Suprapubic skin (tissue), 4 donors: Measurements from ENCODE around the gene NCSTN.

Source experiments
- EP300 ChIP-seq: sonication (generic); formaldehyde crosslinking; IDR thresholded peaks from one replicate; pipeline ENCODE4 v1.6.1; 2017; ENCODE audit warnings: antibody characterized with exemption
- POLR2A ChIP-seq, 2 donors: fragments of 450-650 bp; IDR thresholded peaks; one replicate each; pipeline ENCODE4 v1.6.1; 2017; ENCODE audit warnings: antibody characterized with exemption in 2 of 2, mild to moderate bottlenecking in 2 of 2, moderate library complexity in 2 of 2
- POLR2AphosphoS5 ChIP-seq, 3 donors: sonication (generic); formaldehyde crosslinking; IDR thresholded peaks; one replicate each; pipeline ENCODE4 v1.6.1; 2017; ENCODE audit warnings: antibody characterized with exemption in 3 of 3
- TF ChIP-seq, protein P1 (sequence below), 2 donors: fragments of 200-600 bp in 1 of 2; fragments of 450-650 bp in 1 of 2; sonication (generic) in 1 of 2; IDR thresholded peaks; one replicate each; pipeline ENCODE4 v1.5.1; 2016 to 2019; ENCODE audit warnings: antibody characterized with exemption in 2 of 2, mild to moderate bottlenecking in 1 of 2, moderate library complexity in 1 of 2

DNA sequence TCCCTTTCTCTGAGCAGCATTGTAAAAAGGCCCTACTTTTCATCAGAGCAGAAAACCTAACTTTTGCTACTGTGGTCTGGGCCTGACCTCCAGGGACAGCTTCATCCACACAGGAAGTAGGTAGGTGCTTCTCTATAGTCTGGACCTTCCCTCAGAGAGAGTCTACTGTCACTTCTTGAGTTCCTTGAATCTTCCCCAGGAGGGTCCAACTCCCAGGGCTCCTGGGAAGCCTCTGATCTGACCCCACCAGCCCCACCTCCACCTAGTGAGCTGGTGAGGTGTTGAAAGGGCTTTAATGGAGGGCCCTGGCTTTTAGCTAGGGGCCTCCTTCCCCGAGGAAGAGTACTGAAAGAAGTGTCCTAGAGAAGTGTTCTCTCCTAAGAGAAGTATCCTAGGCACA is 54.5 kb downstream of the NCSTN start:
- TF ChIP-seq, protein P1, sequence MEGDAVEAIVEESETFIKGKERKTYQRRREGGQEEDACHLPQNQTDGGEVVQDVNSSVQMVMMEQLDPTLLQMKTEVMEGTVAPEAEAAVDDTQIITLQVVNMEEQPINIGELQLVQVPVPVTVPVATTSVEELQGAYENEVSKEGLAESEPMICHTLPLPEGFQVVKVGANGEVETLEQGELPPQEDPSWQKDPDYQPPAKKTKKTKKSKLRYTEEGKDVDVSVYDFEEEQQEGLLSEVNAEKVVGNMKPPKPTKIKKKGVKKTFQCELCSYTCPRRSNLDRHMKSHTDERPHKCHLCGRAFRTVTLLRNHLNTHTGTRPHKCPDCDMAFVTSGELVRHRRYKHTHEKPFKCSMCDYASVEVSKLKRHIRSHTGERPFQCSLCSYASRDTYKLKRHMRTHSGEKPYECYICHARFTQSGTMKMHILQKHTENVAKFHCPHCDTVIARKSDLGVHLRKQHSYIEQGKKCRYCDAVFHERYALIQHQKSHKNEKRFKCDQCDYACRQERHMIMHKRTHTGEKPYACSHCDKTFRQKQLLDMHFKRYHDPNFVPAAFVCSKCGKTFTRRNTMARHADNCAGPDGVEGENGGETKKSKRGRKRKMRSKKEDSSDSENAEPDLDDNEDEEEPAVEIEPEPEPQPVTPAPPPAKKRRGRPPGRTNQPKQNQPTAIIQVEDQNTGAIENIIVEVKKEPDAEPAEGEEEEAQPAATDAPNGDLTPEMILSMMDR (IDR thresholded peaks at IDR 0.05), result no peak
- TF ChIP-seq POLR2A (IDR thresholded peaks at IDR 0.05) (no peak), EP300 (no peak), POLR2AphosphoS5 (IDR thresholded peaks at IDR 0.05) (no peak)
